GM12878 (cell line): ENCODE data around the gene MRPL28.
"Not testable (repeated sequence)": the region's sequence is repeated elsewhere in the genome, so short reads cannot be mapped to it uniquely, and the experiment has no call there.

ENCODE experiments used
- EZH2 ChIP-seq: IDR thresholded peaks from 2 replicates; pipeline ENCODE4 v1.6.1; 2012; ENCODE audit warnings: low read depth, mild to moderate bottlenecking, control low read depth, inconsistent platforms, low read length, borderline replicate concordance; ENCODE audit not compliant: control insufficient read depth
- HCFC1 ChIP-seq: fragments of 150-350 bp; IDR thresholded peaks from 2 replicates; pipeline ENCODE4 v1.6.1; 2014; ENCODE audit warnings: low read length
- HDAC6 ChIP-seq: fragments of 200-600 bp; sonication (generic); IDR thresholded peaks from one replicate; pipeline ENCODE4 v1.8.0; 2017; ENCODE audit warnings: antibody characterized with exemption; ENCODE audit not compliant: unreplicated experiment
- MTA3 ChIP-seq: IDR thresholded peaks from 2 replicates; pipeline ENCODE4 v1.6.1; 2012; ENCODE audit warnings: low read length, inconsistent platforms, borderline replicate concordance
- MYC ChIP-seq: IDR thresholded peaks from 2 replicates; pipeline ENCODE4 v1.6.1; 2011; ENCODE audit warnings: mild to moderate bottlenecking, low read length, moderate library complexity, inconsistent platforms; ENCODE audit not compliant: insufficient read depth, insufficient replicate concordance, insufficient read length, severe bottlenecking
- RCOR1 ChIP-seq: conservative IDR thresholded peaks from 2 replicates; pipeline ENCODE4 v1.6.1; 2012; ENCODE audit warnings: low read depth, low read length, improper control_type of control experiment
- RELA ChIP-seq: fragments of 450-650 bp; IDR thresholded peaks from 2 replicates; pipeline ENCODE4 v1.8.0; 2014; ENCODE audit warnings: borderline replicate concordance; ENCODE audit not compliant: partially characterized antibody
- SPI1 ChIP-seq: IDR thresholded peaks from 2 replicates; pipeline ENCODE4 v1.6.1; 2011; ENCODE audit warnings: low read depth, mild to moderate bottlenecking, low read length, moderate library complexity, borderline replicate concordance; ENCODE audit not compliant: insufficient read depth
- SUZ12 ChIP-seq: fragments of 200-600 bp; sonication (generic); IDR thresholded peaks from one replicate; pipeline ENCODE4 v1.6.1; 2018; ENCODE audit warnings: antibody characterized with exemption, mild to moderate bottlenecking; ENCODE audit not compliant: unreplicated experiment
- TAF1 ChIP-seq: IDR thresholded peaks from 2 replicates; pipeline ENCODE4 v1.6.1; 2011; ENCODE audit warnings: mild to moderate bottlenecking, low read depth, low read length, borderline replicate concordance
- TF ChIP-seq, protein P1 (sequence below), 3 experiments: IDR thresholded peaks in 2 of 3; conservative IDR thresholded peaks in 1 of 3; 2 replicates each; pipeline ENCODE4 v1.5.1; 2011; ENCODE audit warnings: low read depth in 3 of 3, low read length in 3 of 3, mild to moderate bottlenecking in 3 of 3, control low read depth in 2 of 3, moderate library complexity in 2 of 3, inconsistent platforms in 1 of 3, mixed read lengths in 1 of 3; ENCODE audit not compliant: control insufficient read depth in 2 of 3, insufficient read depth in 1 of 3; ENCODE audit errors: extremely low read depth in 1 of 3
- TF ChIP-seq, protein P2 (sequence below): fragments of 450-650 bp; IDR thresholded peaks from 2 replicates; pipeline ENCODE4 v1.6.1; 2017; ENCODE audit warnings: mild to moderate bottlenecking, moderate library complexity

DNA sequence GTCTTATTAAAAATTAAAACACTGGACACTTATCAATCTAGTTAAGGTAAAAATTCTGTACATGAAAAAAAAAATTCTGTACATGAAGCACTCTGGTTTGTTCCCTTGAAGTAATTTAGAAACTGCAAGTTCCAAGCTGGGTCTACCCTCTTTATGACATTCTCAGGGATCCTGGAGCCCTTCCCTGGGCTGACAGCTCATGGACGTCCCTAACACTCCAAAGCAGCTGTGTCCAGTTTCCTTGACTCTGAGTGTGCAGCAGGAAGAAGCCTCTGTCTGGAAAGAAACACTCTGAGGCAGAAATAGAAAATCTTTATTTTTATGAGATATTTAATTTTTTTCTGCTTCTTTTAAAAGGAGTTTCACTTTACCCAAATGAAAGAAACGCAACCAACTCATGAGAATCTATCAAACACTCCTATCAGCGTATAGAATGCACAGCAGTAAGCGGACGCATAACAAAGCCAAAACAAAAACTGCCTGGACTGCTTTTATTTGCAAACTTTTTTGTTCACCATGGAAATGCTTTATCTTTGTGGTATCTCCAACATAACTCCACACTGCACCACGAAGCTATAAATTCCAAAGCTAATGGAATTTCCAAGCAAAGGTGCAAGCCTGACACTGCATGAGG is 39.0 kb downstream of the MRPL28 start:
- not testable (repeated sequence) for TF ChIP-seq RCOR1, SPI1, HDAC6, EZH2, SUZ12, RELA, MTA3, HCFC1, MYC, TAF1
- TF ChIP-seq, protein P1, sequence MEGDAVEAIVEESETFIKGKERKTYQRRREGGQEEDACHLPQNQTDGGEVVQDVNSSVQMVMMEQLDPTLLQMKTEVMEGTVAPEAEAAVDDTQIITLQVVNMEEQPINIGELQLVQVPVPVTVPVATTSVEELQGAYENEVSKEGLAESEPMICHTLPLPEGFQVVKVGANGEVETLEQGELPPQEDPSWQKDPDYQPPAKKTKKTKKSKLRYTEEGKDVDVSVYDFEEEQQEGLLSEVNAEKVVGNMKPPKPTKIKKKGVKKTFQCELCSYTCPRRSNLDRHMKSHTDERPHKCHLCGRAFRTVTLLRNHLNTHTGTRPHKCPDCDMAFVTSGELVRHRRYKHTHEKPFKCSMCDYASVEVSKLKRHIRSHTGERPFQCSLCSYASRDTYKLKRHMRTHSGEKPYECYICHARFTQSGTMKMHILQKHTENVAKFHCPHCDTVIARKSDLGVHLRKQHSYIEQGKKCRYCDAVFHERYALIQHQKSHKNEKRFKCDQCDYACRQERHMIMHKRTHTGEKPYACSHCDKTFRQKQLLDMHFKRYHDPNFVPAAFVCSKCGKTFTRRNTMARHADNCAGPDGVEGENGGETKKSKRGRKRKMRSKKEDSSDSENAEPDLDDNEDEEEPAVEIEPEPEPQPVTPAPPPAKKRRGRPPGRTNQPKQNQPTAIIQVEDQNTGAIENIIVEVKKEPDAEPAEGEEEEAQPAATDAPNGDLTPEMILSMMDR (IDR thresholded peaks at IDR 0.05 in 2 of 3, conservative IDR thresholded peaks at IDR 0.05 in 1 of 3; ENCODE audit: control insufficient read depth in 2 of 3, extremely low read depth in 1 of 3, insufficient read depth in 1 of 3, low read depth in 3 of 3, low read length in 3 of 3) = not testable (repeated sequence)
- TF ChIP-seq, protein P2, sequence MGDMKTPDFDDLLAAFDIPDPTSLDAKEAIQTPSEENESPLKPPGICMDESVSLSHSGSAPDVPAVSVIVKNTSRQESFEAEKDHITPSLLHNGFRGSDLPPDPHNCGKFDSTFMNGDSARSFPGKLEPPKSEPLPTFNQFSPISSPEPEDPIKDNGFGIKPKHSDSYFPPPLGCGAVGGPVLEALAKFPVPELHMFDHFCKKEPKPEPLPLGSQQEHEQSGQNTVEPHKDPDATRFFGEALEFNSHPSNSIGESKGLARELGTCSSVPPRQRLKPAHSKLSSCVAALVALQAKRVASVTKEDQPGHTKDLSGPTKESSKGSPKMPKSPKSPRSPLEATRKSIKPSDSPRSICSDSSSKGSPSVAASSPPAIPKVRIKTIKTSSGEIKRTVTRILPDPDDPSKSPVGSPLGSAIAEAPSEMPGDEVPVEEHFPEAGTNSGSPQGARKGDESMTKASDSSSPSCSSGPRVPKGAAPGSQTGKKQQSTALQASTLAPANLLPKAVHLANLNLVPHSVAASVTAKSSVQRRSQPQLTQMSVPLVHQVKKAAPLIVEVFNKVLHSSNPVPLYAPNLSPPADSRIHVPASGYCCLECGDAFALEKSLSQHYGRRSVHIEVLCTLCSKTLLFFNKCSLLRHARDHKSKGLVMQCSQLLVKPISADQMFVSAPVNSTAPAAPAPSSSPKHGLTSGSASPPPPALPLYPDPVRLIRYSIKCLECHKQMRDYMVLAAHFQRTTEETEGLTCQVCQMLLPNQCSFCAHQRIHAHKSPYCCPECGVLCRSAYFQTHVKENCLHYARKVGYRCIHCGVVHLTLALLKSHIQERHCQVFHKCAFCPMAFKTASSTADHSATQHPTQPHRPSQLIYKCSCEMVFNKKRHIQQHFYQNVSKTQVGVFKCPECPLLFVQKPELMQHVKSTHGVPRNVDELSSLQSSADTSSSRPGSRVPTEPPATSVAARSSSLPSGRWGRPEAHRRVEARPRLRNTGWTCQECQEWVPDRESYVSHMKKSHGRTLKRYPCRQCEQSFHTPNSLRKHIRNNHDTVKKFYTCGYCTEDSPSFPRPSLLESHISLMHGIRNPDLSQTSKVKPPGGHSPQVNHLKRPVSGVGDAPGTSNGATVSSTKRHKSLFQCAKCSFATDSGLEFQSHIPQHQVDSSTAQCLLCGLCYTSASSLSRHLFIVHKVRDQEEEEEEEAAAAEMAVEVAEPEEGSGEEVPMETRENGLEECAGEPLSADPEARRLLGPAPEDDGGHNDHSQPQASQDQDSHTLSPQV = not testable (repeated sequence)
